Loucy (cell line): ENCODE results near the gene SERPINB4.

ENCODE experiments used
- H2AFZ ChIP-seq: fragments of 200-600 bp; sonication (generic); 2 replicates; pipeline ENCODE4 v1.6.0; 2016; ENCODE audit warnings: antibody characterized with exemption, mild to moderate bottlenecking, low read length, moderate library complexity
- H3F3A ChIP-seq: fragments of 200-600 bp; 2 replicates; pipeline ENCODE4 v1.6.0; 2016; ENCODE audit warnings: antibody characterized with exemption, low read depth, mild to moderate bottlenecking
- H3K27me3 ChIP-seq: fragments of 200-600 bp; sonication (generic); 2 replicates; pipeline ENCODE4 v1.6.1; 2014; ENCODE audit warnings: low read length, mild to moderate bottlenecking; ENCODE audit not compliant: insufficient read depth, poor library complexity, severe bottlenecking
- H3K36me3 ChIP-seq: fragments of 200-600 bp; sonication (generic); 2 replicates; pipeline ENCODE4 v1.6.1; 2016; ENCODE audit warnings: low read length; ENCODE audit not compliant: insufficient read depth
- H3K4me1 ChIP-seq: fragments of 200-600 bp; sonication (generic); 2 replicates; pipeline ENCODE4 v1.5.1; 2014; ENCODE audit warnings: low read length, mild to moderate bottlenecking; ENCODE audit not compliant: insufficient read depth, poor library complexity, severe bottlenecking
- H3K4me2 ChIP-seq: fragments of 200-600 bp; sonication (generic); 2 replicates; pipeline ENCODE4 v1.6.0; 2014; ENCODE audit warnings: antibody characterized with exemption, low read length, low read depth, mild to moderate bottlenecking; ENCODE audit not compliant: poor library complexity, severe bottlenecking
- H3K4me3 ChIP-seq: fragments of 200-600 bp; sonication (generic); 2 replicates; pipeline ENCODE4 v1.5.1; 2014; ENCODE audit warnings: low read length, mild to moderate bottlenecking, mixed read lengths; ENCODE audit not compliant: poor library complexity, severe bottlenecking
- H3K79me2 ChIP-seq: fragments of 200-600 bp; sonication (generic); 2 replicates; pipeline ENCODE4 v1.6.1; 2014; ENCODE audit warnings: low read length; ENCODE audit not compliant: insufficient read depth
- H3K9ac ChIP-seq: fragments of 200-600 bp; sonication (generic); 2 replicates; pipeline ENCODE4 v1.6.0; 2014; ENCODE audit warnings: mild to moderate bottlenecking, low read depth, low read length, moderate library complexity; ENCODE audit not compliant: poor library complexity, severe bottlenecking
- H3K9me2 ChIP-seq: fragments of 200-600 bp; sonication (generic); replicated peaks from 2 replicates; pipeline ENCODE4 v1.6.1; 2016; ENCODE audit warnings: low read depth, low read length, mixed read lengths
- H3K9me3 ChIP-seq: fragments of 200-600 bp; sonication (generic); 2 replicates; pipeline ENCODE4 v1.6.1; 2014; ENCODE audit warnings: mild to moderate bottlenecking, antibody characterized with exemption, low read length, low read depth; ENCODE audit not compliant: insufficient read depth
- H4K20me1 ChIP-seq: fragments of 200-600 bp; sonication (generic); 2 replicates; pipeline ENCODE4 v1.6.0; 2014; ENCODE audit warnings: antibody characterized with exemption, low read length, mild to moderate bottlenecking; ENCODE audit not compliant: insufficient read depth, poor library complexity, severe bottlenecking
- EZH2phosphoT487 ChIP-seq: fragments of 200-600 bp; IDR thresholded peaks from 2 replicates; pipeline ENCODE4 v1.6.1; 2018; ENCODE audit warnings: antibody characterized with exemption, mild to moderate bottlenecking, moderate library complexity, borderline replicate concordance
- TF ChIP-seq, protein P1 (sequence below): fragments of 200-600 bp; sonication (generic); conservative IDR thresholded peaks from 2 replicates; pipeline ENCODE4 v1.5.1; 2014; ENCODE audit warnings: mild to moderate bottlenecking, antibody characterized with exemption, low read length

The SERPINB4 gene

DNA sequence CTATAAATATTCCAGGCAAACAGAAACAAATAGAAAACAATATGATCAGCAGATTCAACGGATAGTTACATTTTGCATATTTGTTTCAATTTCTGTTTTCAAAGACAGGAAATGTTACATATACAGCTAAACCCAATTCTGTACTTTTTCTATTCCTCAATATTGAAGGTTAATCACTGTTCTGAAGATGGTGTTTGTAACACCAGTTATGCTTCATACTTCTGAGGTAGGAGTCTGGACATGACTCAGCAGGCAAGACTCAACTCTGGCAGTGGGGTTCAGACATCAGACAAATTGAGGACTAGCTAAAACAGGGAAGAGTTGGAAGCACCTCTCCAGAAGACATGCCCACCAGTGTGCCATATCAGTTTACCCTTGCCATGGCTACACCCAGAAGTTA is 40.3 kb downstream of the SERPINB4 start:
- Histone ChIP-seq H3K27me3 (no peaks in the 10 kb centered on the region), H3K4me2 (no peak overlapping the region), H3K4me3 (no peak overlapping the region), H3K36me3 (no peaks in the 10 kb centered on the region), H4K20me1 (no peaks in the 10 kb centered on the region), H3K79me2 (no peaks in the 10 kb centered on the region), H2AFZ (no peak overlapping the region), H3K4me1 (no peaks in the 10 kb centered on the region), H3F3A (no peaks in the 10 kb centered on the region), H3K9me2 (no peaks in the 10 kb centered on the region), H3K9me3 (no peaks in the 10 kb centered on the region), H3K9ac (no peak overlapping the region)
- TF ChIP-seq EZH2phosphoT487 = no peak
- TF ChIP-seq, protein P1, sequence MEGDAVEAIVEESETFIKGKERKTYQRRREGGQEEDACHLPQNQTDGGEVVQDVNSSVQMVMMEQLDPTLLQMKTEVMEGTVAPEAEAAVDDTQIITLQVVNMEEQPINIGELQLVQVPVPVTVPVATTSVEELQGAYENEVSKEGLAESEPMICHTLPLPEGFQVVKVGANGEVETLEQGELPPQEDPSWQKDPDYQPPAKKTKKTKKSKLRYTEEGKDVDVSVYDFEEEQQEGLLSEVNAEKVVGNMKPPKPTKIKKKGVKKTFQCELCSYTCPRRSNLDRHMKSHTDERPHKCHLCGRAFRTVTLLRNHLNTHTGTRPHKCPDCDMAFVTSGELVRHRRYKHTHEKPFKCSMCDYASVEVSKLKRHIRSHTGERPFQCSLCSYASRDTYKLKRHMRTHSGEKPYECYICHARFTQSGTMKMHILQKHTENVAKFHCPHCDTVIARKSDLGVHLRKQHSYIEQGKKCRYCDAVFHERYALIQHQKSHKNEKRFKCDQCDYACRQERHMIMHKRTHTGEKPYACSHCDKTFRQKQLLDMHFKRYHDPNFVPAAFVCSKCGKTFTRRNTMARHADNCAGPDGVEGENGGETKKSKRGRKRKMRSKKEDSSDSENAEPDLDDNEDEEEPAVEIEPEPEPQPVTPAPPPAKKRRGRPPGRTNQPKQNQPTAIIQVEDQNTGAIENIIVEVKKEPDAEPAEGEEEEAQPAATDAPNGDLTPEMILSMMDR = no peak

DNA sequence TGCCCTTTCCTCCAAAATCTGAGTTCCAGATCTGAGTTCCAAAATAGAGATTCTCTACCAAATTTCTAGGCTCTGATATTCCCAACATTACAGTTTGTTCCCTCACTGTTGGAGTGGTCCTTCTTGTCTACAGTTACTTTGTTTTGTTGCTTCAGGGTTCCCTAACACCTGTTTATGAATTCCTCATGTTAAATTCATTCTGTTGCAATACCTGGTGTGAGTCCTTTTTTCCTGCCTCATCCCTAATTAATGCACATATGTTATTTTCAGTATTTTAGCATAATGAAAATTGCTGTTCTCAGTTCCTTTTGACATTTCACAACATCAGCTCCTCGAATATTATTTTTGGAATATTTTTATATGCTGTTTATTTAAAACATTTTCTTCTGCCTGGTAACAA is 40.7 kb downstream of the SERPINB4 start:
- H4K20me1 ChIP-seq = no peaks in the 10 kb centered on the region
- H3K9me2 ChIP-seq = no peaks in the 10 kb centered on the region
- H3K9me3 ChIP-seq = no peaks in the 10 kb centered on the region
- no peak overlapping the region for H3K4me3 ChIP-seq
- H3K27me3 ChIP-seq = no peaks in the 10 kb centered on the region
- TF ChIP-seq, protein P1 = no peak
- no peak for TF ChIP-seq EZH2phosphoT487
- H3K4me2 ChIP-seq = no peak overlapping the region
- H3F3A ChIP-seq = no peaks in the 10 kb centered on the region
- H3K79me2 ChIP-seq = no peaks in the 10 kb centered on the region
- H3K4me1 ChIP-seq = no peaks in the 10 kb centered on the region
- H3K9ac ChIP-seq = no peak overlapping the region
- no peak overlapping the region for H2AFZ ChIP-seq
- no peaks in the 10 kb centered on the region for H3K36me3 ChIP-seq

DNA sequence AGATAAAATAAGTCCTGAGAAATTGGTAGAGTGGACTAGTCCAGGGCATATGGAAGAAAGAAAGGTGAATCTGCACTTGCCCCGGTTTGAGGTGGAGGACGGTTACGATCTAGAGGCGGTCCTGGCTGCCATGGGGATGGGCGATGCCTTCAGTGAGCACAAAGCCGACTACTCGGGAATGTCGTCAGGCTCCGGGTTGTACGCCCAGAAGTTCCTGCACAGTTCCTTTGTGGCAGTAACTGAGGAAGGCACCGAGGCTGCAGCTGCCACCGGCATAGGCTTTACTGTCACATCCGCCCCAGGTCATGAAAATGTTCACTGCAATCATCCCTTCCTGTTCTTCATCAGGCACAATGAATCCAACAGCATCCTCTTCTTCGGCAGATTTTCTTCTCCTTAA is 47.1 kb downstream of the SERPINB4 start:
- Histone ChIP-seq H3K9me2 (no peaks in the 10 kb centered on the region), H3F3A (no peaks in the 10 kb centered on the region), H3K9ac (no peak overlapping the region), H3K9me3 (no peaks in the 10 kb centered on the region), H3K4me3 (no peak overlapping the region), H3K36me3 (no peaks in the 10 kb centered on the region), H4K20me1 (no peaks in the 10 kb centered on the region), H2AFZ (no peak overlapping the region), H3K79me2 (no peaks in the 10 kb centered on the region), H3K27me3 (no peaks in the 10 kb centered on the region), H3K4me2 (no peak overlapping the region), H3K4me1 (no peaks in the 10 kb centered on the region)
- no peak for TF ChIP-seq EZH2phosphoT487
- TF ChIP-seq, protein P1 = no peak
